Lung (tissue), 12 donors: Measurements from ENCODE around the gene GAGE1. TPM values are rescaled to one million over a fixed set of nuclear protein-coding genes. Genes with fewer than 3 reads are reported as not detected.

Experiments used
- ATAC-seq: fragments of 200-7000 bp; cut with Tn5 transposase; one replicate; pipeline ENCODE4 v1.9.1; 2020; ENCODE audit warnings: moderate number of reproducible peaks; ENCODE audit not compliant: insufficient read depth, low FRiP score
- DNase-seq, 3 donors: peaks; one replicate each; pipeline ENCODE4 v3.0.0-alpha.2; 2013 to 2017
- H3K27ac ChIP-seq, 2 donors: one replicate each; pipeline ENCODE4 v1.5.1; 2013; ENCODE audit warnings: mild to moderate bottlenecking in 2 of 2, moderate library complexity in 2 of 2, control low read depth in 1 of 2, inconsistent platforms in 1 of 2, low read depth in 1 of 2, low read length in 1 of 2
- H3K27me3 ChIP-seq, 3 donors: one replicate each; pipeline ENCODE4 v1.5.1; 2013; ENCODE audit warnings: low read length in 2 of 3; ENCODE audit not compliant: control insufficient read depth in 3 of 3, insufficient read depth in 3 of 3
- H3K36me3 ChIP-seq, 4 donors: one replicate each; pipeline ENCODE4 v1.5.1; 2013; ENCODE audit warnings: low read length in 4 of 4, mild to moderate bottlenecking in 1 of 4, moderate library complexity in 1 of 4; ENCODE audit not compliant: control insufficient read depth in 4 of 4, insufficient read depth in 4 of 4
- H3K4me1 ChIP-seq, 5 donors: one replicate each; pipeline ENCODE4 v1.5.1; 2013; ENCODE audit warnings: low read length in 5 of 5, mild to moderate bottlenecking in 2 of 5, moderate library complexity in 1 of 5; ENCODE audit not compliant: control insufficient read depth in 5 of 5, insufficient read depth in 5 of 5
- H3K4me3 ChIP-seq: one replicate; pipeline ENCODE4 v1.5.1; 2013; ENCODE audit warnings: mild to moderate bottlenecking, control low read depth, moderate library complexity
- H3K9ac ChIP-seq, 2 donors: one replicate each; pipeline ENCODE4 v1.5.1; 2013; ENCODE audit warnings: low read length in 2 of 2, control low read depth in 1 of 2; ENCODE audit not compliant: insufficient read depth in 1 of 2
- H3K9me3 ChIP-seq, 4 donors: one replicate each; pipeline ENCODE4 v1.5.1; 2013; ENCODE audit warnings: low read length in 3 of 4, mild to moderate bottlenecking in 1 of 4, moderate library complexity in 1 of 4; ENCODE audit not compliant: control insufficient read depth in 4 of 4, insufficient read depth in 3 of 4
- WGBS, 2 donors: extraction: QIAGEN DNeasy Blood & Tissue Kit; methylation state at CpG; one replicate each; pipeline ENCODE4 v1.1.7; 2013; 5-methylcytosine and 5-hydroxymethylcytosine counted together
- polyA plus RNA-seq, 2 donors: library from polyadenylated mRNA; stranded (reverse); fragments of 200-250 nt; gene quantifications; one replicate each; pipeline ENCODE4 v1.2.1, GENCODE V29; 2013
- total RNA-seq, 2 donors: library from RNA; depleted of rRNA in 1 of 2; stranded (reverse); fragments of >200 nt in 1 of 2; gene quantifications; one replicate each; pipeline ENCODE4 v1.2.1, GENCODE V29; 2014 to 2021
- TF ChIP-seq, protein P1 (sequence below): IDR thresholded peaks from 2 replicates; pipeline ENCODE4 v1.5.1; 2012; ENCODE audit warnings: mild to moderate bottlenecking; ENCODE audit errors: control extremely low read depth, extremely low read depth
- donor health status: control.
- donor health status: control.
- donor health status: Bipolar disorder and iron deficiency.
- donor health status: healthy.
- donor health status: DM: yes; HTN: yes; CAD: no.

The GAGE1 gene
- total and polyA plus RNA-seq, 4 donors = 0.49 TPM; not detected in 3

DNA sequence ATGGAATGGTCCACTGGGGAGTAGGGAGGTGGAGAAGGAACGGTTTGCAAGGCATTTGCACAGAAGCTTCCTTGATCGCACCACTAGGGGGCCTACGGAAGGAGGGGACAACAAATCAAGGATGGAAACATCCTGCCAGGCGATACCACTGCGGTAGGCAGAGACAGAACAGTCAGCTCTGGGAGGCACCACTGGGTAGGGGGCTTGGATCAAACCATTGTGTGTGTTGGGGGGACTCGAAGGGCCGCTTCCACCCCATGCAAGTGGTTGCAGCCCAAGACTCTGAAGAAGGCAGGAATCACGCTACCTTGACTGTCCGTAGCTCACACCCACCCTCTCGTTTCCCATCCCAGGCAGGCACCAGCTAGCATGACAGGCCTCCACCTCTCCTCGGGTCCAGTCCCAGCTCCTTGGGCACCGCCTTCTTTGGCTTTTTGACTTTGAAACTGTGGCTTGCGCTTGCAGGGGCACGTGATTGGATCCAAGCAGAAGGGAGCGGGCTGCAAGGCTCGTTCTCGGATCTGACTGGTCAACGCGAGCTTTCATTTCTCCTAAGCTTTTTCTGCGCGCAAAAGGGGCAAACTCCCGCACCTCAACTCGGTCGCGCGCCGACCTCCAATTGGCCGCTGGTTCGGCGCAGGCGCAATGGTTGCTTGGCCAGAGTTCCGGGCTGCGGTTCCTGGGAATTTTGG is 28.4 kb downstream of the GAGE1 start:
- ATAC-seq = no peak
- WGBS, 2 donors = 31 to 77% methylated on average over 31 to 33 of the region's 33 CpGs
- Histone ChIP-seq H3K9me3 (peaks cover 0 to 15% (median 5%) of the 10 kb centered on the region in 4 donors), H3K27me3 (no peaks in the 10 kb centered on the region), H3K27ac (no peak overlapping the region), H3K9ac (no peak overlapping the region), H3K4me3 (no peak overlapping the region), H3K36me3 (no peaks in the 10 kb centered on the region), H3K4me1 (no peaks in the 10 kb centered on the region)
- peak in 2 of 3 donors; percentile 23 to 49 for DNase-seq
- TF ChIP-seq, protein P1, sequence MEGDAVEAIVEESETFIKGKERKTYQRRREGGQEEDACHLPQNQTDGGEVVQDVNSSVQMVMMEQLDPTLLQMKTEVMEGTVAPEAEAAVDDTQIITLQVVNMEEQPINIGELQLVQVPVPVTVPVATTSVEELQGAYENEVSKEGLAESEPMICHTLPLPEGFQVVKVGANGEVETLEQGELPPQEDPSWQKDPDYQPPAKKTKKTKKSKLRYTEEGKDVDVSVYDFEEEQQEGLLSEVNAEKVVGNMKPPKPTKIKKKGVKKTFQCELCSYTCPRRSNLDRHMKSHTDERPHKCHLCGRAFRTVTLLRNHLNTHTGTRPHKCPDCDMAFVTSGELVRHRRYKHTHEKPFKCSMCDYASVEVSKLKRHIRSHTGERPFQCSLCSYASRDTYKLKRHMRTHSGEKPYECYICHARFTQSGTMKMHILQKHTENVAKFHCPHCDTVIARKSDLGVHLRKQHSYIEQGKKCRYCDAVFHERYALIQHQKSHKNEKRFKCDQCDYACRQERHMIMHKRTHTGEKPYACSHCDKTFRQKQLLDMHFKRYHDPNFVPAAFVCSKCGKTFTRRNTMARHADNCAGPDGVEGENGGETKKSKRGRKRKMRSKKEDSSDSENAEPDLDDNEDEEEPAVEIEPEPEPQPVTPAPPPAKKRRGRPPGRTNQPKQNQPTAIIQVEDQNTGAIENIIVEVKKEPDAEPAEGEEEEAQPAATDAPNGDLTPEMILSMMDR = no peak

DNA sequence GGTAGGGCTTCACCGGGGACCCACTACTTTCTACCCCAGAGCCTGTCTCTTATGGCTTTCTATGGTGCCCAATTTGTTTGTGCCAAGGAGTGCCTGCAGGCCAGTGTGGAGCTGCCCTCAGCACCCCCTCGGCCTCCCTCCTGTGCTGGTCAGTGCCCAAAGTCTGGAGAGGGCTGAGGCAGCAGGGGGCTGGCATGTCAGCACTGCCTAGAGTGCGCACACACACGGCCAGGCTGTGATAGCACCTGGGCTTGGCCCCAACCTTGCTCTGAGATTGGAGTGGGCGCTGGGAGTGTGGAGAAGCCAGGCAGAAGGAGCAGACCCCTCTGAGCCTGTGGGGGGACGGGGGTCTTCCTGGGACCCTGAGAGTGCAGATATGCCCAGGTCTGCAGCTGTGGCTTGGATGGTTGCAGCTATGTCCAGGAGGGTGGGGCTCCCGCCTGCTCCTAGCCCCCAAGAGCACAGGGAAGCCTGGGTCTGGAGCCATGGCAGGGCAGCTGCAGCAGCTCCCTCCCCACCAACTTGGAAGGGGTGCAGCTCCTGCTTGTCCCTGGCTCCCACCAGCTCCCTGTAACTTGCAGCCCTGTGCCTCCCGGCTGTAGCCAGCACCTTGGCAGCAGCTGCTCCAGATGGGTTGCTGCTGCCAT is 46.3 kb downstream of the GAGE1 start:
- H3K27me3 ChIP-seq = peaks cover 0 to 7% (median 0%) of the 10 kb centered on the region in 3 donors
- 78 to 95% methylated on average over 7 to 8 of the region's 8 CpGs for WGBS, 2 donors
- peaks cover 0 to 3% (median 0%) of the 10 kb centered on the region in 4 donors for H3K9me3 ChIP-seq
- TF ChIP-seq, protein P1 = no peak
- DNase-seq (no peak), ATAC-seq (no peak)
- no peak overlapping the region for H3K9ac ChIP-seq
- H3K36me3 ChIP-seq = no peaks in the 10 kb centered on the region
- no peak overlapping the region for H3K27ac ChIP-seq
- no peak overlapping the region for H3K4me3 ChIP-seq
- no peaks in the 10 kb centered on the region for H3K4me1 ChIP-seq

DNA sequence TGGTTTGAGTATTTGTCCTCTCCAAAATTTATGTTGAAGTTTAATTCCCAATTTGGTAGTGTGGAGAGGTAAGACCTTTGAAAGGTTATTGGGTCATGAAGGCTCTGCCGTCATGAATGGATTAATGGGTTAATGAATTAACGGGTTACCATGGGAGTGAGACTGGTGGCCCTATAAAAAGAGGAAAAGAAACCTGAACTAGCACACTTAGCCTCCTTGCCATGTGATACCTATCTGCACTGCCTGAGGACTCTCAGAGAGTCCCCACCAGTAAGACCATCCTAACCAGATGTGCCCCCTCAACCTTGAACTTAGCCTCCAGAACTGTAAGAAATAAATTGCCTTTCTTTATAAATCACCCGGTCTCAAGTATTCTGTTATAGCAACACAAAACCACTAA is 57.7 kb downstream of the GAGE1 start:
- DNase-seq (no peak), ATAC-seq (no peak)
- no peaks in the 10 kb centered on the region for H3K9me3 ChIP-seq
- H3K4me1 ChIP-seq = no peaks in the 10 kb centered on the region
- 75 to 88% methylated on average over 2 to 3 of the region's 3 CpGs for WGBS, 2 donors
- H3K27ac ChIP-seq = no peak overlapping the region
- no peak overlapping the region for H3K4me3 ChIP-seq
- H3K27me3 ChIP-seq = peaks cover 0 to 4% (median 0%) of the 10 kb centered on the region in 3 donors
- TF ChIP-seq, protein P1 = no peak
- H3K9ac ChIP-seq = no peak overlapping the region
- H3K36me3 ChIP-seq = no peaks in the 10 kb centered on the region

Other genes starting within 250 kb of the GAGE1 start
- not detected for gene GAGE12C, start 66.8 kb upstream of the GAGE1 start, total RNA-seq
- gene GAGE12C, start 66.8 kb upstream of the GAGE1 start, polyA plus RNA-seq = not detected
- not detected for gene GAGE12D, start 57.3 kb upstream of the GAGE1 start, total RNA-seq
- gene GAGE12D, start 57.3 kb upstream of the GAGE1 start, polyA plus RNA-seq = not detected
- gene GAGE12E, start 47.7 kb upstream of the GAGE1 start, total RNA-seq = not detected
- gene GAGE12E, start 47.7 kb upstream of the GAGE1 start, polyA plus RNA-seq = not detected
- not detected for gene GAGE12F, start 38.2 kb upstream of the GAGE1 start, total RNA-seq
- gene GAGE12F, start 38.2 kb upstream of the GAGE1 start, polyA plus RNA-seq = not detected
- gene GAGE12G, start 28.6 kb upstream of the GAGE1 start, total RNA-seq = not detected
- not detected for gene GAGE12G, start 28.6 kb upstream of the GAGE1 start, polyA plus RNA-seq
- gene GAGE12H, start 19.1 kb upstream of the GAGE1 start, total RNA-seq = not detected
- gene GAGE12H, start 19.1 kb upstream of the GAGE1 start, polyA plus RNA-seq = not detected
- gene GAGE2A, start 9.5 kb upstream of the GAGE1 start, total RNA-seq = under 1 TPM in 1 of 2 donors, not detected in 1; 0.52 TPM
- not detected for gene GAGE2A, start 9.5 kb upstream of the GAGE1 start, polyA plus RNA-seq
- not detected for gene PAGE1, start 97.0 kb downstream of the GAGE1 start, total RNA-seq
- gene PAGE1, start 97.0 kb downstream of the GAGE1 start, polyA plus RNA-seq = not detected
- gene PAGE4, start 230.3 kb downstream of the GAGE1 start, total RNA-seq = not detected
- not detected for gene PAGE4, start 230.3 kb downstream of the GAGE1 start, polyA plus RNA-seq